ENCODE data around the gene LAMA5.

The LAMA5 gene

GRCh38 chr20:62285722-62286121 is 81.4 kb downstream of the LAMA5 start:
- no peak for TF ChIP-seq EZH2phosphoT487 (IDR thresholded peaks at IDR 0.05; ENCODE audit: low read depth)
- TF ChIP-seq CTCF (IDR thresholded peaks at IDR 0.05; ENCODE audit: low read depth, low read length), result no peak
- H3K4me1 ChIP-seq (ENCODE audit: low read length), result no peaks in the 10 kb centered on the region
- H4K20me1 ChIP-seq (ENCODE audit: insufficient read depth, low read length), result 0 out of 2 replicates have a peak, but pooled peaks cover 2% of the 10 kb centered on the region
- H3K27ac ChIP-seq (ENCODE audit: low read length), result no peak overlapping the region
- no peak overlapping the region for H3K9ac ChIP-seq (ENCODE audit: low read length)
- no peak overlapping the region for H2AFZ ChIP-seq (ENCODE audit: low read depth, low read length)
- H3K9me3 ChIP-seq (ENCODE audit: insufficient read depth, low read length), result no peaks in the 10 kb centered on the region
- H3K27me3 ChIP-seq (ENCODE audit: low read depth, low read length), result no peaks in the 10 kb centered on the region
- H3K36me3 ChIP-seq (replicated peaks; ENCODE audit: low read depth, low read length), result peaks cover 23% of the 10 kb centered on the region
- H3K4me3 ChIP-seq (ENCODE audit: low read length), result no peak overlapping the region
- no peak overlapping the region for H3K4me2 ChIP-seq (ENCODE audit: low read length)
- no peaks in the 10 kb centered on the region for H3K79me2 ChIP-seq (ENCODE audit: low read length)

GRCh38 chr20:62285151-62285550 is 82.0 kb downstream of the LAMA5 start:
- Histone ChIP-seq H4K20me1 (ENCODE audit: insufficient read depth, low read length) (0 out of 2 replicates have a peak, but pooled peaks cover 2% of the 10 kb centered on the region), H3K9ac (ENCODE audit: low read length) (no peak overlapping the region), H2AFZ (ENCODE audit: low read depth, low read length) (no peak overlapping the region), H3K36me3 (replicated peaks; ENCODE audit: low read depth, low read length) (peaks cover 28% of the 10 kb centered on the region), H3K9me3 (ENCODE audit: insufficient read depth, low read length) (no peaks in the 10 kb centered on the region), H3K27ac (ENCODE audit: low read length) (no peak overlapping the region), H3K4me3 (ENCODE audit: low read length) (no peak overlapping the region), H3K79me2 (ENCODE audit: low read length) (no peaks in the 10 kb centered on the region), H3K27me3 (ENCODE audit: low read depth, low read length) (no peaks in the 10 kb centered on the region), H3K4me1 (ENCODE audit: low read length) (no peaks in the 10 kb centered on the region), H3K4me2 (ENCODE audit: low read length) (no peak overlapping the region)
- TF ChIP-seq EZH2phosphoT487 (IDR thresholded peaks at IDR 0.05; ENCODE audit: low read depth), result no peak

GRCh38 chr20:62284448-62284847 is 82.7 kb downstream of the LAMA5 start:
- no peak for TF ChIP-seq EZH2phosphoT487 (IDR thresholded peaks at IDR 0.05; ENCODE audit: low read depth)
- TF ChIP-seq CTCF (IDR thresholded peaks at IDR 0.05; ENCODE audit: low read depth, low read length), result no peak
- no peaks in the 10 kb centered on the region for H3K4me1 ChIP-seq (ENCODE audit: low read length)
- H3K4me3 ChIP-seq (ENCODE audit: low read length), result no peak overlapping the region
- H3K9me3 ChIP-seq (ENCODE audit: insufficient read depth, low read length), result no peaks in the 10 kb centered on the region
- H2AFZ ChIP-seq (ENCODE audit: low read depth, low read length), result no peak overlapping the region
- H3K27ac ChIP-seq (ENCODE audit: low read length), result no peak overlapping the region
- H3K27me3 ChIP-seq (ENCODE audit: low read depth, low read length), result no peaks in the 10 kb centered on the region
- H3K4me2 ChIP-seq (ENCODE audit: low read length), result no peak overlapping the region
- no peaks in the 10 kb centered on the region for H3K79me2 ChIP-seq (ENCODE audit: low read length)
- H3K36me3 ChIP-seq (replicated peaks; ENCODE audit: low read depth, low read length), result peaks cover 33% of the 10 kb centered on the region
- H3K9ac ChIP-seq (ENCODE audit: low read length), result no peak overlapping the region
- 0 out of 2 replicates have a peak, but pooled peaks cover 2% of the 10 kb centered on the region for H4K20me1 ChIP-seq (ENCODE audit: insufficient read depth, low read length)

- H3K9ac ChIP-seq (ENCODE audit: low read length), result no peak overlapping the region
- no peaks in the 10 kb centered on the region for H3K79me2 ChIP-seq (ENCODE audit: low read length)
- no peak overlapping the region for H2AFZ ChIP-seq (ENCODE audit: low read depth, low read length)
- H4K20me1 ChIP-seq (ENCODE audit: insufficient read depth, low read length), result no peaks in the 10 kb centered on the region
- no peak overlapping the region for H3K4me3 ChIP-seq (ENCODE audit: low read length)
- H3K36me3 ChIP-seq (replicated peaks; ENCODE audit: low read depth, low read length), result peaks cover 38% of the 10 kb centered on the region
- no peaks in the 10 kb centered on the region for H3K9me3 ChIP-seq (ENCODE audit: insufficient read depth, low read length)
- H3K27me3 ChIP-seq (ENCODE audit: low read depth, low read length), result no peaks in the 10 kb centered on the region
- H3K4me2 ChIP-seq (ENCODE audit: low read length), result no peak overlapping the region
- TF ChIP-seq EZH2phosphoT487 (IDR thresholded peaks at IDR 0.05; ENCODE audit: low read depth) (no peak), CTCF (IDR thresholded peaks at IDR 0.05; ENCODE audit: low read depth, low read length) (no peak)
- H3K4me1 ChIP-seq (ENCODE audit: low read length), result no peaks in the 10 kb centered on the region
- no peak overlapping the region for H3K27ac ChIP-seq (ENCODE audit: low read length)
Measured at GRCh38 chr20:62282877-62283503, 84.1 kb downstream of the LAMA5 start.

All from OCI-LY3 (cell line).